ENCODE data around the gene SST. TPM values are rescaled to one million over a fixed set of nuclear protein-coding genes. Genes with fewer than 3 reads are reported as not detected.

Gene SST
- total and polyA plus RNA-seq, 2 donors from 2014 or later: not detected

- DNase-seq (no peak), FAIRE-seq (no peak)
- TF ChIP-seq CTCF (IDR thresholded peaks at IDR 0.05; ENCODE audit: borderline replicate concordance, extremely low read depth, insufficient read depth): no peak
- H3K36me3 ChIP-seq (ENCODE audit: control insufficient read depth in 2 of 3, insufficient read depth in 3 of 3, low read length in 3 of 3): peaks cover 0 to 6% (median 4%) of the 10 kb centered on the region in 3 donors
- no peak overlapping the region for H3K9ac ChIP-seq (ENCODE audit: low read length in 3 of 3)
- no peaks in the 10 kb centered on the region for H3K9me3 ChIP-seq (ENCODE audit: control insufficient read depth in 2 of 3, insufficient read depth in 1 of 3, low read length in 3 of 3)
- H3K27ac ChIP-seq (ENCODE audit: low read depth in 2 of 2, low read length in 2 of 2): no peak overlapping the region
- no peaks in the 10 kb centered on the region for H3K27me3 ChIP-seq (ENCODE audit: control insufficient read depth, insufficient read depth, low read length)
- no peak overlapping the region for H3K4me3 ChIP-seq (ENCODE audit: low read length in 3 of 3)
- peaks cover 0 to 4% (median 0%) of the 10 kb centered on the region in 3 donors for H3K4me1 ChIP-seq (ENCODE audit: control insufficient read depth in 2 of 3, insufficient read depth in 2 of 3, low read depth in 1 of 3, low read length in 3 of 3)
- intact Hi-C loops (cut with DNase I): no loop called here
These were observed 47.4 kb upstream of the SST start for GRCh38 chr3:187717572-187717971.

GRCh38 chr3:187714404-187714979 is 44.3 kb upstream of the SST start:
- DNase-seq: peak in 4 of 5 donors; percentile 75 to 87 (median 80)
- Histone ChIP-seq H3K27me3 (ENCODE audit: control insufficient read depth, insufficient read depth, low read length) (no peaks in the 10 kb centered on the region), H3K27ac (ENCODE audit: low read depth in 2 of 2, low read length in 2 of 2) (no peak overlapping the region), H3K36me3 (ENCODE audit: control insufficient read depth in 2 of 3, insufficient read depth in 3 of 3, low read length in 3 of 3) (no peaks in the 10 kb centered on the region), H3K4me1 (ENCODE audit: control insufficient read depth in 2 of 3, insufficient read depth in 2 of 3, low read depth in 1 of 3, low read length in 3 of 3) (peaks cover 0 to 4% (median 0%) of the 10 kb centered on the region in 3 donors), H3K9me3 (ENCODE audit: control insufficient read depth in 2 of 3, insufficient read depth in 1 of 3, low read length in 3 of 3) (no peaks in the 10 kb centered on the region), H3K4me3 (ENCODE audit: low read length in 3 of 3) (no peak overlapping the region), H3K9ac (ENCODE audit: low read length in 3 of 3) (no peak overlapping the region)
- intact Hi-C loops (cut with DNase I): no loop called here
- FAIRE-seq: no peak
- TF ChIP-seq CTCF (IDR thresholded peaks at IDR 0.05; ENCODE audit: borderline replicate concordance, extremely low read depth, insufficient read depth): peak; percentile 98

- FAIRE-seq: no peak
- Histone ChIP-seq H3K36me3 (ENCODE audit: control insufficient read depth in 2 of 3, insufficient read depth in 3 of 3, low read length in 3 of 3) (no peaks in the 10 kb centered on the region), H3K9ac (ENCODE audit: low read length in 3 of 3) (no peak overlapping the region), H3K27me3 (ENCODE audit: control insufficient read depth, insufficient read depth, low read length) (no peaks in the 10 kb centered on the region), H3K4me3 (ENCODE audit: low read length in 3 of 3) (no peak overlapping the region), H3K4me1 (ENCODE audit: control insufficient read depth in 2 of 3, insufficient read depth in 2 of 3, low read depth in 1 of 3, low read length in 3 of 3) (peaks cover 0 to 4% (median 0%) of the 10 kb centered on the region in 3 donors), H3K27ac (ENCODE audit: low read depth in 2 of 2, low read length in 2 of 2) (no peak overlapping the region), H3K9me3 (ENCODE audit: control insufficient read depth in 2 of 3, insufficient read depth in 1 of 3, low read length in 3 of 3) (no peaks in the 10 kb centered on the region)
- no peak for DNase-seq
- no peak for TF ChIP-seq CTCF (IDR thresholded peaks at IDR 0.05; ENCODE audit: borderline replicate concordance, extremely low read depth, insufficient read depth)
- intact Hi-C loops (cut with DNase I): no loop called here
These were observed 43.3 kb upstream of the SST start for GRCh38 chr3:187713504-187713903.

GRCh38 chr3:187709155-187709554 is 39.0 kb upstream of the SST start:
- FAIRE-seq (no peak), DNase-seq (no peak)
- Histone ChIP-seq H3K27me3 (ENCODE audit: control insufficient read depth, insufficient read depth, low read length) (no peaks in the 10 kb centered on the region), H3K4me1 (ENCODE audit: control insufficient read depth in 2 of 3, insufficient read depth in 2 of 3, low read depth in 1 of 3, low read length in 3 of 3) (peaks cover 0 to 4% (median 0%) of the 10 kb centered on the region in 3 donors), H3K9ac (ENCODE audit: low read length in 3 of 3) (no peak overlapping the region), H3K36me3 (ENCODE audit: control insufficient read depth in 2 of 3, insufficient read depth in 3 of 3, low read length in 3 of 3) (no peaks in the 10 kb centered on the region), H3K27ac (ENCODE audit: low read depth in 2 of 2, low read length in 2 of 2) (no peak overlapping the region), H3K9me3 (ENCODE audit: control insufficient read depth in 2 of 3, insufficient read depth in 1 of 3, low read length in 3 of 3) (no peaks in the 10 kb centered on the region), H3K4me3 (ENCODE audit: low read length in 3 of 3) (no peak overlapping the region)
- intact Hi-C loops (cut with DNase I): no loop called here
- no peak for TF ChIP-seq CTCF (IDR thresholded peaks at IDR 0.05; ENCODE audit: borderline replicate concordance, extremely low read depth, insufficient read depth)

Data from kidney (tissue), 14 donors.